ENCODE measurements around the gene SLC19A3.
"Not testable (repeated sequence)": the region's sequence is repeated elsewhere in the genome, so short reads cannot be mapped to it uniquely, and the experiment has no call there.

The SLC19A3 gene

DNA sequence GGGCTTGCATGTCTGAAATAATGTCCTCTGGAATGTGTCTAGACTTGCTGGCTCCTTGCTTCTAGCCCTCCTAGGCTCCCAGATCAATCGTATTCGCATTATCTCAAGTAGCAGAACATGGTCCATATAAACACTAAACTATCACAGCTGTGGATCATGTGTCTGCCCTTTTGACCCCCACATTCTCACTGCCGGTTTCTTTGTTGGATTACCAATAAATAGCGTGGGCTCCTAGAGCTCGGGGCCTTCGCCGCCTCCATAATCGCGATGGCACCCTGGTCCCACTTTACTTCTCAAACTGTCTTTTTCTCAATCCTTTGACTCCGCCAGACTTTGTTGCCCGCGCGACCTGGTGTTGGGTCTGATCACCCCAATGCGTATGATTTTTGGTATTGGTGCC, 21.5 kb upstream of the SLC19A3 start:
- Histone ChIP-seq H4K20me1 (ENCODE audit: insufficient read depth, low read length) (no peaks in the 10 kb centered on the region), H3F3A (ENCODE audit: insufficient read depth, low read length) (no peaks in the 10 kb centered on the region), H2AFZ (ENCODE audit: low read length) (no peak overlapping the region), H3K9me2 (ENCODE audit: low read depth, low read length) (no peaks in the 10 kb centered on the region), H3K27ac (ENCODE audit: low read depth, low read length, poor library complexity, severe bottlenecking) (no peak overlapping the region), H3K79me2 (ENCODE audit: insufficient read depth, low read length) (no peaks in the 10 kb centered on the region), H3K9ac (ENCODE audit: low read length) (no peak overlapping the region), H3K4me1 (ENCODE audit: insufficient read depth, low read length, severe bottlenecking) (no peaks in the 10 kb centered on the region), H3K4me3 (ENCODE audit: low read depth, low read length, poor library complexity, severe bottlenecking) (no peak overlapping the region), H3K9me3 (ENCODE audit: low read length) (no peaks in the 10 kb centered on the region), H3K36me3 (ENCODE audit: insufficient read depth, low read length) (no peaks in the 10 kb centered on the region), H3K4me2 (ENCODE audit: low read length) (no peak overlapping the region), H3K27me3 (ENCODE audit: insufficient read depth, low read length) (no peaks in the 10 kb centered on the region)
- TF ChIP-seq, protein P1, sequence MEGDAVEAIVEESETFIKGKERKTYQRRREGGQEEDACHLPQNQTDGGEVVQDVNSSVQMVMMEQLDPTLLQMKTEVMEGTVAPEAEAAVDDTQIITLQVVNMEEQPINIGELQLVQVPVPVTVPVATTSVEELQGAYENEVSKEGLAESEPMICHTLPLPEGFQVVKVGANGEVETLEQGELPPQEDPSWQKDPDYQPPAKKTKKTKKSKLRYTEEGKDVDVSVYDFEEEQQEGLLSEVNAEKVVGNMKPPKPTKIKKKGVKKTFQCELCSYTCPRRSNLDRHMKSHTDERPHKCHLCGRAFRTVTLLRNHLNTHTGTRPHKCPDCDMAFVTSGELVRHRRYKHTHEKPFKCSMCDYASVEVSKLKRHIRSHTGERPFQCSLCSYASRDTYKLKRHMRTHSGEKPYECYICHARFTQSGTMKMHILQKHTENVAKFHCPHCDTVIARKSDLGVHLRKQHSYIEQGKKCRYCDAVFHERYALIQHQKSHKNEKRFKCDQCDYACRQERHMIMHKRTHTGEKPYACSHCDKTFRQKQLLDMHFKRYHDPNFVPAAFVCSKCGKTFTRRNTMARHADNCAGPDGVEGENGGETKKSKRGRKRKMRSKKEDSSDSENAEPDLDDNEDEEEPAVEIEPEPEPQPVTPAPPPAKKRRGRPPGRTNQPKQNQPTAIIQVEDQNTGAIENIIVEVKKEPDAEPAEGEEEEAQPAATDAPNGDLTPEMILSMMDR (IDR thresholded peaks at IDR 0.05; ENCODE audit: low read length) = no peak
- TF ChIP-seq EZH2 (IDR thresholded peaks at IDR 0.05; ENCODE audit: borderline replicate concordance, low read length) = no peak

DNA sequence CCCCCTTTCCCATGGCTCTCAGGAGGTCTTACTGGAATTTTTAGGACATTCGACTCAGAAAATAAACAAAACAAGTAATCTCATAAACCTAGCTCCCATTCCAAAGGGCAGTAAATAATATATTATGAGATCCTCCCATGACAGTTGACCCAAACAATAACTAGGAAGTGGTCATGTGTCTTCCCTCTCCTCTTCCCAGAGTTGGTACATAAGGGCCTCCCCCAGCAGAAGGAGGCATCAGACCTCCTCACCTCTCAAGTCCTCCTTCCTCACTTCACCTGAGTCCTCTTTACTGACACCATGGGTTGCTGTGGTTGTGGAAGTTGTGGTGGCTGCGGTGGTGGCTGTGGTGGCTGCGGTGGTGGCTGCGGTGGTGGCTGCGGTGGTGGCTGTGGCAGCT, 10.2 kb upstream of the SLC19A3 start, which contains the start of gene SCYGR7:
Gene SCYGR7 (plus strand): TSS at position 301 of the 400 bp plus-strand sequence. CDS start 0 bp downstream, at position 301.
- no peaks in the 10 kb centered on the region for H3K79me2 ChIP-seq (ENCODE audit: insufficient read depth, low read length)
- H3K27me3 ChIP-seq (ENCODE audit: insufficient read depth, low read length) = no peaks in the 10 kb centered on the region
- no peak within 1 kb of the TSS for H3K4me2 ChIP-seq (ENCODE audit: low read length)
- TF ChIP-seq EZH2 (IDR thresholded peaks at IDR 0.05; ENCODE audit: borderline replicate concordance, low read length) = no peak
- TF ChIP-seq, protein P1 (IDR thresholded peaks at IDR 0.05; ENCODE audit: low read length) = no peak
- H4K20me1 ChIP-seq (ENCODE audit: insufficient read depth, low read length) = no peaks in the 10 kb centered on the region
- H2AFZ ChIP-seq (ENCODE audit: low read length) = no peak within 1 kb of the TSS
- H3K9me2 ChIP-seq (ENCODE audit: low read depth, low read length) = no peaks in the 10 kb centered on the region
- H3K36me3 ChIP-seq (ENCODE audit: insufficient read depth, low read length) = no peaks in the 10 kb centered on the region
- no peaks in the 10 kb centered on the region for H3K9me3 ChIP-seq (ENCODE audit: low read length)
- no peak within 1 kb of the TSS for H3K9ac ChIP-seq (ENCODE audit: low read length)
- H3K4me1 ChIP-seq (ENCODE audit: insufficient read depth, low read length, severe bottlenecking) = no peaks in the 10 kb centered on the region
- H3F3A ChIP-seq (ENCODE audit: insufficient read depth, low read length) = no peaks in the 10 kb centered on the region
- H3K27ac ChIP-seq (ENCODE audit: low read depth, low read length, poor library complexity, severe bottlenecking) = no peak within 1 kb of the TSS
- H3K4me3 ChIP-seq (ENCODE audit: low read depth, low read length, poor library complexity, severe bottlenecking) = no peak within 1 kb of the TSS

DNA sequence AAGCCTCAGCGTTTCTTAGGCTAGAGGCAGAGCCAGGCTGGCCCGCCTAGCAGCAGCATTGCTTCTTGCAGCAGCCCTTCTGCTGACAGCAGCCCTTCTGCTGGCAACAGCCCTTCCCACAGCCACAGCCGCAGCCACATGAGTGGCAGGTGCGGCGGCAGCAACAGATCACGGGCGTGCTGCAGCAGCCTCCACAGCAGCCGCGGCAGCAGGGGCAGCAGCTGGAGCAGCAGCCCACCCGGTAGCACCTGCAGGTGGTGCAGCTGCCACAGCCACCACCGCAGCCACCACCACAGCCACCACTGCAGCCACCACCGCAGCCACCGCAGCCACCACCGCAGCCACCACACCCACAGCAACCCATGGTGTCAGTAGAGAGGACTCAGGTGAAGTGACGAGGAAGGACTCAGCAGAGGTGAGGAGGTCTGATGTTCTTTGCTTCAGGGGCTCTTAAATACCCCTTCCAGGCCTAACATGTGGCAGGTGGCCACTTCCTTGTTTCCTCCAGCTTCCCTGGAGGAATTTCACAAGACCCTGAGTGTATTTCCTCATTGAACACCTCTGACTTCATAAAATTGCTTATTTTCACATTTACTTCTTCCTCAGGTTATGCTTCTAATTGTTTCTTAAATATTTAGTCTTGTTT, 6.7 kb upstream of the SLC19A3 start, which contains the start of gene SCYGR6:
Gene SCYGR6 (minus strand): TSS at position 364 of the 646 bp plus-strand sequence. CDS start 0 bp downstream, at position 364.
- Histone ChIP-seq H3K79me2 (ENCODE audit: insufficient read depth, low read length) (no peaks in the 10 kb centered on the region), H3K27me3 (ENCODE audit: insufficient read depth, low read length) (no peaks in the 10 kb centered on the region), H3K4me1 (ENCODE audit: insufficient read depth, low read length, severe bottlenecking) (no peaks in the 10 kb centered on the region), H3F3A (ENCODE audit: insufficient read depth, low read length) (no peaks in the 10 kb centered on the region), H4K20me1 (ENCODE audit: insufficient read depth, low read length) (no peaks in the 10 kb centered on the region), H3K27ac (ENCODE audit: low read depth, low read length, poor library complexity, severe bottlenecking) (no peak within 1 kb of the TSS), H2AFZ (ENCODE audit: low read length) (no peak within 1 kb of the TSS), H3K9me2 (ENCODE audit: low read depth, low read length) (no peaks in the 10 kb centered on the region), H3K9me3 (ENCODE audit: low read length) (no peaks in the 10 kb centered on the region), H3K9ac (ENCODE audit: low read length) (no peak within 1 kb of the TSS), H3K36me3 (ENCODE audit: insufficient read depth, low read length) (no peaks in the 10 kb centered on the region), H3K4me2 (ENCODE audit: low read length) (no peak within 1 kb of the TSS), H3K4me3 (ENCODE audit: low read depth, low read length, poor library complexity, severe bottlenecking) (no peak within 1 kb of the TSS)
- TF ChIP-seq EZH2 (IDR thresholded peaks at IDR 0.05; ENCODE audit: borderline replicate concordance, low read length) = no peak
- TF ChIP-seq, protein P1 (IDR thresholded peaks at IDR 0.05; ENCODE audit: low read length) = no peak

DNA sequence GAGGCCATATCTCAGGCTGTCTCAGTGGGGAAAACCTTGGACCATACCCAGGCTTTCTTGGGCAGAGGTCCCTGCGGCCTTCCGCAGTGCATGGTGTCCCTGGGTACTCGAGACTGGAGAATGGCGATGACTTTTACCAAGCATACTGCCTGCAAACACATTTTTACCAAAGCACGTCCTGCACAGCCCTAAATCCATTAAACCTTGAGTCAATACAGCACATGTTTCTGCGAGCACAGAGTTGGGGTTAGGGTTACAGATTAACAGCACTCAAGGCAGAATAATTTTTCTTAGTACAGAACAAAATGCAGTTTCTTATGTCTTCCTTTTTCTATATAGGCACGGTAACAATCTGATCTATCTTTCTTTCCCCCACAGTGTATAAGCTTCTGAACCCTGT, 5.0 kb upstream of the SLC19A3 start:
- H3K4me2 ChIP-seq (ENCODE audit: low read length); H3K9me3 ChIP-seq (ENCODE audit: low read length); H3K4me3 ChIP-seq (ENCODE audit: low read depth, low read length, poor library complexity, severe bottlenecking); H3F3A ChIP-seq (ENCODE audit: insufficient read depth, low read length); H3K27me3 ChIP-seq (ENCODE audit: insufficient read depth, low read length); H3K79me2 ChIP-seq (ENCODE audit: insufficient read depth, low read length); H4K20me1 ChIP-seq (ENCODE audit: insufficient read depth, low read length); H3K27ac ChIP-seq (ENCODE audit: low read depth, low read length, poor library complexity, severe bottlenecking); H3K9ac ChIP-seq (ENCODE audit: low read length); H2AFZ ChIP-seq (ENCODE audit: low read length); H3K36me3 ChIP-seq (ENCODE audit: insufficient read depth, low read length); H3K9me2 ChIP-seq (ENCODE audit: low read depth, low read length); H3K4me1 ChIP-seq (ENCODE audit: insufficient read depth, low read length, severe bottlenecking): not testable (repeated sequence)

All from OCI-LY1 (cell line).